B cell (primary cell): ENCODE data around the gene NETO2. TPM values are rescaled to one million over a fixed set of nuclear protein-coding genes. Genes with fewer than 3 reads are reported as not detected.

Experiments
- ATAC-seq: fragments of 200-7000 bp; cut with Tn5 transposase; one replicate; pipeline ENCODE4 v1.10.0; 2021; ENCODE audit warnings: low read depth, mild to moderate bottlenecking, moderate number of reproducible peaks, moderate library complexity
- CTCF ChIA-PET: fragments of 350-600 bp; sonication (Branson Sonifier 250); formaldehyde crosslinking; loops from one replicate; lab custom pipeline; 2021; ENCODE audit warnings: antibody characterized with exemption, inconsistent platforms; lab: Charles Lee
- POLR2A ChIA-PET: fragments of 350-600 bp; sonication (Branson Sonifier 250); formaldehyde crosslinking; loops from one replicate; lab custom pipeline; 2021; ENCODE audit warnings: antibody characterized with exemption; lab: Charles Lee
- DNase-seq: peaks from one replicate; pipeline ENCODE4 v3.0.0; 2013
- H2AFZ ChIP-seq: 2 replicates; pipeline ENCODE4 v1.6.1; 2012; ENCODE audit warnings: mild to moderate bottlenecking, low read depth, low read length; ENCODE audit not compliant: insufficient read depth, poor library complexity, severe bottlenecking
- H3K27ac ChIP-seq, 2 donors: 1 replicate in 1 of 2; 2 replicates in 1 of 2; pipeline ENCODE4 v1.5.1; 2012 to 2013; ENCODE audit warnings: low read length in 2 of 2, mild to moderate bottlenecking in 2 of 2, moderate library complexity in 1 of 2
- H3K27me3 ChIP-seq, 4 experiments: fragments of 200-600 bp in 1 of 4; sonication (generic) in 1 of 4; replicated peaks in 1 of 4; 1 replicate in 2 of 4; 2 replicates in 2 of 4; pipeline versions ENCODE4 v1.6.1 to v1.7.0; 2013 to 2016; ENCODE audit warnings: low read length in 3 of 4, mild to moderate bottlenecking in 2 of 4, mixed read lengths in 1 of 4, moderate library complexity in 1 of 4; ENCODE audit not compliant: insufficient read depth in 4 of 4, control insufficient read depth in 3 of 4; ENCODE audit errors: control extremely low read depth in 1 of 4
- H3K36me3 ChIP-seq, 2 experiments: replicated peaks in 1 of 2; 1 replicate in 1 of 2; 2 replicates in 1 of 2; pipeline versions ENCODE4 v1.6.1 to v1.7.1; 2013; ENCODE audit warnings: low read length in 1 of 2; ENCODE audit not compliant: insufficient read depth in 2 of 2, control insufficient read depth in 1 of 2; ENCODE audit errors: control extremely low read depth in 1 of 2, extremely low read depth in 1 of 2
- H3K4me1 ChIP-seq, 2 donors: fragments of 200-600 bp in 1 of 2; sonication (generic) in 1 of 2; 1 replicate in 1 of 2; 2 replicates in 1 of 2; pipeline versions ENCODE4 v1.5.1 to v1.6.1; 2013 to 2017; ENCODE audit warnings: low read length in 2 of 2; ENCODE audit not compliant: control insufficient read depth in 2 of 2, insufficient read depth in 2 of 2
- H3K4me2 ChIP-seq: replicated peaks from 2 replicates; pipeline ENCODE3; 2012; ENCODE audit warnings: mild to moderate bottlenecking, low read depth, low read length; ENCODE audit not compliant: poor library complexity, severe bottlenecking
- H3K4me3 ChIP-seq, 5 experiments: fragments of 200-600 bp in 1 of 5; sonication (generic) in 1 of 5; 1 replicate in 3 of 5; 2 replicates in 2 of 5; pipeline versions ENCODE4 v1.5.1 to v1.7.0; 2011 to 2016; ENCODE audit warnings: low read length in 4 of 5, mild to moderate bottlenecking in 4 of 5, low read depth in 2 of 5, control low read depth in 1 of 5, moderate library complexity in 1 of 5; ENCODE audit not compliant: insufficient read depth in 1 of 5; ENCODE audit errors: control extremely low read depth in 1 of 5, extremely low read depth in 1 of 5
- H3K79me2 ChIP-seq: fragments of 200-600 bp; sonication (generic); one replicate; pipeline ENCODE4 v1.6.0; 2016; ENCODE audit warnings: low read length; ENCODE audit not compliant: control insufficient read depth, insufficient read depth
- H3K9ac ChIP-seq: fragments of 200-600 bp; sonication (generic); 2 replicates; pipeline ENCODE4 v1.6.1; 2017; ENCODE audit warnings: mild to moderate bottlenecking, low read length, moderate library complexity
- H3K9me3 ChIP-seq, 3 donors: one replicate each; pipeline versions ENCODE4 v1.6.1 to v1.7.1; 2013; ENCODE audit warnings: low read length in 2 of 3; ENCODE audit not compliant: control insufficient read depth in 2 of 3, insufficient read depth in 1 of 3; ENCODE audit errors: control extremely low read depth in 1 of 3
- H4K20me1 ChIP-seq: 2 replicates; pipeline ENCODE4 v1.6.0; 2012; ENCODE audit warnings: mild to moderate bottlenecking, low read length; ENCODE audit not compliant: insufficient read depth, control insufficient read depth, poor library complexity, severe bottlenecking
- H3K27ac Mint-ChIP-seq: one replicate; pipeline ENCODE4 v1.8.0; 2021; ENCODE audit warnings: mixed read lengths
- H3K27me3 Mint-ChIP-seq: one replicate; pipeline ENCODE4 v1.8.0; 2021; ENCODE audit warnings: mixed read lengths
- H3K4me1 Mint-ChIP-seq: one replicate; pipeline ENCODE4 v1.8.0; 2021; ENCODE audit warnings: mixed read lengths
- H3K4me3 Mint-ChIP-seq: one replicate; pipeline ENCODE4 v1.8.0; 2021; ENCODE audit warnings: mixed read lengths
- H3K9me3 Mint-ChIP-seq: one replicate; pipeline ENCODE4 v1.8.0; 2022; ENCODE audit warnings: mixed read lengths; ENCODE audit not compliant: insufficient read depth
- EZH2 ChIP-seq: IDR thresholded peaks from 2 replicates; pipeline ENCODE4 v1.6.1; 2012; ENCODE audit warnings: borderline replicate concordance, low read depth, mild to moderate bottlenecking, moderate library complexity, low read length; ENCODE audit not compliant: insufficient read depth, poor library complexity, severe bottlenecking
- WGBS: methylation state at CpG from one replicate; pipeline ENCODE4 v1.1.5; 2013; ENCODE audit warnings: missing lambda C conversion rate; ENCODE audit not compliant: insufficient coverage; 5-methylcytosine and 5-hydroxymethylcytosine counted together
- intact Hi-C: fragments of 100-400 bp; cut with micrococcal nuclease; formaldehyde crosslinking; loops from one replicate; pipeline ENCODE4 v1.10.0; 2022
- polyA plus RNA-seq: library from polyadenylated mRNA; depleted of rRNA; stranded (reverse); fragments of >200 nt; gene quantifications from 2 replicates; pipeline ENCODE4 v1.2.3, GENCODE V29; 2012
- total RNA-seq, 2 donors: library from RNA; stranded (reverse); fragments of 120-200 nt in 1 of 2; gene quantifications; 1 replicate in 1 of 2; 2 replicates in 1 of 2; pipeline versions ENCODE4 v1.2.3 to v1.2.4, GENCODE V29; 2013 to 2022
- TF ChIP-seq, protein P1 (sequence below): fragments of 200-600 bp; IDR thresholded peaks from one replicate; pipeline ENCODE4 v1.8.0; 2022; ENCODE audit warnings: antibody characterized with exemption, mild to moderate bottlenecking

NETO2 gene
- total and polyA plus RNA-seq, 2 donors (not counting 1 experiment from before 2014, with no cell fraction given) = 1.9 to 4.2 TPM

DNA sequence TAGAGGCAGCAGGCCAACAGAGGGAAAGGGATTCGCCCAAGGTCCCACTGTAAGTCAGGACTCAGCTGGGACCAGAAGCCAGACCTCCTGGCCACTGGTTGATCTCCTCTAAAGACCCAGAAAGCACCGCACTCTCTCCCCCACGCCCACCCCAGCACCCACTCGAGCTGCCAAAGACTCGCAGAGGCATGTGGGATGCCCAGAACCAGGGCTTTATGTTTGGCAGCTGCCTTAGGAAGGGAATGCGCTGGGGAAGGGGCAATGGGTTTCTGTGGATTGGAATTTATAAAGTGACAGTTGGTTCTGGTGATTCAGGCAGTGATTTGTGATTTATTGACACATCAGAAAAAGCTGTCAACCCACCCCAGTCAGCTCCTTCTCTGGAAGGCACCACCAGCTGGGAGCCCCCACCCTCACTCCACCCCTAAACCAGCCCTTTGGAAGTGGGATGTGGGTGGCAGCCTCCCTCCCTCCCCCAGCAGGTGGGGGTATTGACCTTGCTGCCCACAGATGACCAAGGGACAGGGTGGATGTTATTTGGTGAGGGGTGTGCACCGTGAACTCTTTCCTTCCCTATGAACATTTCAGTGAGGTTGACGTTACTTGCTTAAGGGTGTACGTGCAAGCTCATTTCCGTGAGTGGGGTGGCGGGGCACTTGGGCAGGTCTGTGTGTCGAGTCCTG is 93.7 kb downstream of the NETO2 start:
- no peak overlapping the region for H3K9ac ChIP-seq
- H3K27me3 ChIP-seq = no peaks in the 10 kb centered on the region
- ChIA-PET POLR2A (no interaction called here), CTCF (interaction anchor here (1.0 kb wide), 1 partner anchor 12 kb away, joined by 3 read pairs; no protein-coding TSS in a partner anchor)
- no peaks in the 10 kb centered on the region for H3K79me2 ChIP-seq
- Mint-ChIP-seq H3K4me1 (peaks cover 24% of the 10 kb centered on the region), H3K9me3 (no peaks in the 10 kb centered on the region), H3K4me3 (no peak overlapping the region), H3K27me3 (no peaks in the 10 kb centered on the region), H3K27ac (no peak overlapping the region)
- no peak for TF ChIP-seq EZH2
- TF ChIP-seq, protein P1, sequence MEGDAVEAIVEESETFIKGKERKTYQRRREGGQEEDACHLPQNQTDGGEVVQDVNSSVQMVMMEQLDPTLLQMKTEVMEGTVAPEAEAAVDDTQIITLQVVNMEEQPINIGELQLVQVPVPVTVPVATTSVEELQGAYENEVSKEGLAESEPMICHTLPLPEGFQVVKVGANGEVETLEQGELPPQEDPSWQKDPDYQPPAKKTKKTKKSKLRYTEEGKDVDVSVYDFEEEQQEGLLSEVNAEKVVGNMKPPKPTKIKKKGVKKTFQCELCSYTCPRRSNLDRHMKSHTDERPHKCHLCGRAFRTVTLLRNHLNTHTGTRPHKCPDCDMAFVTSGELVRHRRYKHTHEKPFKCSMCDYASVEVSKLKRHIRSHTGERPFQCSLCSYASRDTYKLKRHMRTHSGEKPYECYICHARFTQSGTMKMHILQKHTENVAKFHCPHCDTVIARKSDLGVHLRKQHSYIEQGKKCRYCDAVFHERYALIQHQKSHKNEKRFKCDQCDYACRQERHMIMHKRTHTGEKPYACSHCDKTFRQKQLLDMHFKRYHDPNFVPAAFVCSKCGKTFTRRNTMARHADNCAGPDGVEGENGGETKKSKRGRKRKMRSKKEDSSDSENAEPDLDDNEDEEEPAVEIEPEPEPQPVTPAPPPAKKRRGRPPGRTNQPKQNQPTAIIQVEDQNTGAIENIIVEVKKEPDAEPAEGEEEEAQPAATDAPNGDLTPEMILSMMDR = no peak
- no peak overlapping the region for H2AFZ ChIP-seq
- DNase-seq = no peak
- ATAC-seq = no peak
- WGBS = 100% methylated on average over 2 of the region's 12 CpGs
- H3K4me2 ChIP-seq = no peak overlapping the region
- H3K36me3 ChIP-seq = no peaks in the 10 kb centered on the region
- no peak overlapping the region for H3K27ac ChIP-seq
- intact Hi-C loops = no loop called here
- H3K4me1 ChIP-seq = peaks cover 9 to 27% of the 10 kb centered on the region in 2 donors
- no peaks in the 10 kb centered on the region for H4K20me1 ChIP-seq
- peaks cover 0 to 3% (median 0%) of the 10 kb centered on the region in 3 donors for H3K9me3 ChIP-seq
- no peak overlapping the region for H3K4me3 ChIP-seq

- Histone ChIP-seq H3K79me2 (no peaks in the 10 kb centered on the region), H4K20me1 (no peaks in the 10 kb centered on the region), H3K4me3 (no peak overlapping the region), H3K9ac (no peak overlapping the region), H3K36me3 (no peaks in the 10 kb centered on the region), H3K27me3 (no peaks in the 10 kb centered on the region), H3K4me2 (peak overlapping the region; percentile 17), H3K27ac (no peak overlapping the region), H3K4me1 (peaks cover 9 to 30% of the 10 kb centered on the region in 2 donors), H2AFZ (peak overlapping the region; percentile 27), H3K9me3 (no peaks in the 10 kb centered on the region)
- 82% methylated on average over 3 of the region's 5 CpGs for WGBS
- Mint-ChIP-seq H3K4me1 (peaks cover 31% of the 10 kb centered on the region), H3K27ac (no peak overlapping the region), H3K9me3 (no peaks in the 10 kb centered on the region), H3K4me3 (no peak overlapping the region), H3K27me3 (no peaks in the 10 kb centered on the region)
- intact Hi-C loops = no loop called here
- ChIA-PET CTCF (interaction anchor here (0.9 to 3.4 kb wide), 4 partner anchors 10 to 1117 kb away, joined by 3 to 16 read pairs (median 6); no protein-coding TSS in a partner anchor), POLR2A (no interaction called here)
- ATAC-seq (no peak), DNase-seq (no peak)
- TF ChIP-seq EZH2 = no peak
- TF ChIP-seq, protein P1 = no peak
Observed at GRCh38 chr16:47047524-47048203, 96.1 kb downstream of the NETO2 start.
